ENCODE results near the gene CHAC1. TPM values are rescaled to one million over a fixed set of nuclear protein-coding genes. Genes with fewer than 3 reads are reported as not detected.

Gene CHAC1
- total RNA-seq, 1 experiment from 2014 or later, result 48.7 TPM

DNA sequence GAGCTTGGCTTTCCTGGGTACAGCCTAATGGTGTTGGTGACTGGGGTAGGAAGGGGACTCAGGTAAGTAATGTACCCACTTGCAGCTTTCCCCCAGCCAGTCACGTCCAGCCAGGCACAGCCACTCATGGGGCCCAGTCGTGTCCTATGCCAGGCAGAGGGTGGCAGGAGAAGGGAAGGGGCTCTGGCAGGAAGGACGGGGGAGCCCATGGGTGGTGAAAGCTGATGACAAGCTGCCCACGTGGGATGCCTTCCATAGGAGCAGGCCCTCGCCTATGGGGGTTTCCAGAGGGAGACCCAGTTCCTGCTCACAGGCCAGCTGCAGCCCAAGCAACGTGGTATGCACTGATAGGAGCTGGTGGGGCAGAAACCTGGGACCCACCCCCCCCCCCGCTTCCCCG lies 10.7 kb downstream of the CHAC1 start:
- peaks cover 2% of the 10 kb centered on the region for H3K27me3 Mint-ChIP-seq (ENCODE audit: low read depth)
- H2AFZ ChIP-seq (ENCODE audit: low read length), result no peak overlapping the region
- DNase-seq, result no peak
- H2AK5ac ChIP-seq (ENCODE audit: insufficient read length, low read length), result no peak overlapping the region
- no peak overlapping the region for H3K56ac ChIP-seq (ENCODE audit: insufficient read length, low read depth, low read length)
- H3K4me3 Mint-ChIP-seq, result no peak overlapping the region
- peaks cover 1 to 10% (median 4%) of the 10 kb centered on the region in 3 experiments; a peak in 5 of 7 replicates for H3K36me3 Mint-ChIP-seq (ENCODE audit: insufficient read depth in 1 of 3, low read depth in 3 of 3)
- no peak overlapping the region for H3K9ac ChIP-seq (ENCODE audit: extremely low read depth, insufficient read length, low read length)
- no peak overlapping the region for H2BK20ac ChIP-seq (ENCODE audit: low read depth, low read length, poor library complexity, severe bottlenecking)
- H3K27ac ChIP-seq (ENCODE audit: insufficient read length, low read depth, low read length), result no peak overlapping the region
- no peak overlapping the region for H2BK120ac ChIP-seq (ENCODE audit: low read depth, low read length, poor library complexity, severe bottlenecking)
- no CpG with 5 or more reads among the region's 8 CpGs for WGBS (ENCODE audit: extremely low coverage, insufficient read length, low lambda C conversion rate)
- no peak overlapping the region for H2BK12ac ChIP-seq (ENCODE audit: insufficient read length, low read depth, low read length)
- no peak overlapping the region for H4K8ac ChIP-seq (replicated peaks; ENCODE audit: insufficient read length, low read depth, low read length)
- H3K18ac ChIP-seq (ENCODE audit: insufficient read length, low read depth, low read length), result no peak overlapping the region
- no peaks in the 10 kb centered on the region for H3K23me2 ChIP-seq (ENCODE audit: insufficient read length, low read depth, low read length, poor library complexity, severe bottlenecking)
- H3K27ac Mint-ChIP-seq, result no peak overlapping the region
- peaks cover 35 to 39% of the 10 kb centered on the region in 2 experiments for H3K4me1 Mint-ChIP-seq
- peaks cover under 1% of the 10 kb centered on the region; the same call in 1 of the 2 replicates for H3K4me1 ChIP-seq (ENCODE audit: insufficient read depth, low read length)
- H3K79me1 ChIP-seq (ENCODE audit: insufficient read depth, low read depth, low read length, poor library complexity, severe bottlenecking), result no peaks in the 10 kb centered on the region
- H3K9me3 ChIP-seq (ENCODE audit: control insufficient read depth, low read depth, low read length), result no peaks in the 10 kb centered on the region
- H4K5ac ChIP-seq (ENCODE audit: insufficient read length, low read depth, low read length), result no peak overlapping the region
- no peak overlapping the region for H3K4ac ChIP-seq (ENCODE audit: low read depth, low read length)
- H3K4me2 ChIP-seq (ENCODE audit: insufficient read depth, insufficient read length, low read length), result no peak overlapping the region
- no peak overlapping the region for H2BK5ac ChIP-seq (ENCODE audit: insufficient read length, low read length)
- no peak overlapping the region for H3K14ac ChIP-seq (ENCODE audit: insufficient read depth, low read length)
- H3K79me2 ChIP-seq (ENCODE audit: insufficient read depth, low read length), result no peaks in the 10 kb centered on the region
- no peak overlapping the region for H3T11ph ChIP-seq (ENCODE audit: low read length)
- peaks cover 2 to 3% of the 10 kb centered on the region in 2 experiments; a peak in 3 of 5 replicates for H3K9me3 Mint-ChIP-seq
- no peak overlapping the region for H3K23ac ChIP-seq (ENCODE audit: insufficient read length, low read depth, low read length)
- H3K27me3 ChIP-seq (ENCODE audit: insufficient read depth, low read length), result no peaks in the 10 kb centered on the region
- TF ChIP-seq, protein P1, sequence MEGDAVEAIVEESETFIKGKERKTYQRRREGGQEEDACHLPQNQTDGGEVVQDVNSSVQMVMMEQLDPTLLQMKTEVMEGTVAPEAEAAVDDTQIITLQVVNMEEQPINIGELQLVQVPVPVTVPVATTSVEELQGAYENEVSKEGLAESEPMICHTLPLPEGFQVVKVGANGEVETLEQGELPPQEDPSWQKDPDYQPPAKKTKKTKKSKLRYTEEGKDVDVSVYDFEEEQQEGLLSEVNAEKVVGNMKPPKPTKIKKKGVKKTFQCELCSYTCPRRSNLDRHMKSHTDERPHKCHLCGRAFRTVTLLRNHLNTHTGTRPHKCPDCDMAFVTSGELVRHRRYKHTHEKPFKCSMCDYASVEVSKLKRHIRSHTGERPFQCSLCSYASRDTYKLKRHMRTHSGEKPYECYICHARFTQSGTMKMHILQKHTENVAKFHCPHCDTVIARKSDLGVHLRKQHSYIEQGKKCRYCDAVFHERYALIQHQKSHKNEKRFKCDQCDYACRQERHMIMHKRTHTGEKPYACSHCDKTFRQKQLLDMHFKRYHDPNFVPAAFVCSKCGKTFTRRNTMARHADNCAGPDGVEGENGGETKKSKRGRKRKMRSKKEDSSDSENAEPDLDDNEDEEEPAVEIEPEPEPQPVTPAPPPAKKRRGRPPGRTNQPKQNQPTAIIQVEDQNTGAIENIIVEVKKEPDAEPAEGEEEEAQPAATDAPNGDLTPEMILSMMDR (conservative IDR thresholded peaks at IDR 0.05), result no peak
- no peak overlapping the region for H4K91ac ChIP-seq (ENCODE audit: insufficient read length, low read depth, low read length)
- H2BK15ac ChIP-seq (ENCODE audit: low read depth, low read length), result no peak overlapping the region
- no peaks in the 10 kb centered on the region for H4K20me1 ChIP-seq (ENCODE audit: control insufficient read depth, insufficient read depth, insufficient read length)

All from H9 (cell line).